ENCODE results near the gene TLNRD1. TPM values are rescaled to one million over a fixed set of nuclear protein-coding genes. Genes with fewer than 3 reads are reported as not detected.

The TLNRD1 gene
- total and polyA plus RNA-seq, 11 donors, result 3.2 to 30.8 (median 7.9) TPM

DNA sequence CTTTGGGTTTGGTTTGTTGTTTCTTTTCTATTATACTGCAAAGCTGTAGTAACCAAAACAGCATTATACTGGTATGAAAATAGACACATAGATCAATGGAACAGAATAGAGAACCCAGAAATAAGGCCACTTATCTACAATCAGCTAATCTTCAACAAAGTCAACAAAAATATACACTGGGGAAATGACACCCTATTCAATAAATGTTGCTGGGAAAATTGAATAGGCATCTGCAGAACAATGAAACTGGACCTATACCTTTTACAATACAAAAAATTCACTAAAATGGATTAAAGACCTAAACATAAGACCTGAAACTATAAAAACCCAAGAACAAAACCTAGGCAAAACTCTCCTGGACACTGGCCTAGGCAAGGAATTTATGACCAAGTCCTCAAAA is 52.9 kb downstream of the TLNRD1 start:
- DNase-seq (no peak), ATAC-seq (no peak)
- Histone ChIP-seq H3K27ac (no peak overlapping the region), H3K9me3 (peaks cover 0 to 10% (median 0%) of the 10 kb centered on the region in 12 donors), H3K36me3 (no peaks in the 10 kb centered on the region), H3K4me1 (peaks cover 0 to 17% (median 0%) of the 10 kb centered on the region in 12 donors), H3K27me3 (no peaks in the 10 kb centered on the region), H3K4me3 (no peak overlapping the region)
- intact Hi-C loops (cut with DNase I), result no loop called here
- TF ChIP-seq POLR2A (IDR thresholded peaks at IDR 0.05), result no peak
- TF ChIP-seq, protein P1, sequence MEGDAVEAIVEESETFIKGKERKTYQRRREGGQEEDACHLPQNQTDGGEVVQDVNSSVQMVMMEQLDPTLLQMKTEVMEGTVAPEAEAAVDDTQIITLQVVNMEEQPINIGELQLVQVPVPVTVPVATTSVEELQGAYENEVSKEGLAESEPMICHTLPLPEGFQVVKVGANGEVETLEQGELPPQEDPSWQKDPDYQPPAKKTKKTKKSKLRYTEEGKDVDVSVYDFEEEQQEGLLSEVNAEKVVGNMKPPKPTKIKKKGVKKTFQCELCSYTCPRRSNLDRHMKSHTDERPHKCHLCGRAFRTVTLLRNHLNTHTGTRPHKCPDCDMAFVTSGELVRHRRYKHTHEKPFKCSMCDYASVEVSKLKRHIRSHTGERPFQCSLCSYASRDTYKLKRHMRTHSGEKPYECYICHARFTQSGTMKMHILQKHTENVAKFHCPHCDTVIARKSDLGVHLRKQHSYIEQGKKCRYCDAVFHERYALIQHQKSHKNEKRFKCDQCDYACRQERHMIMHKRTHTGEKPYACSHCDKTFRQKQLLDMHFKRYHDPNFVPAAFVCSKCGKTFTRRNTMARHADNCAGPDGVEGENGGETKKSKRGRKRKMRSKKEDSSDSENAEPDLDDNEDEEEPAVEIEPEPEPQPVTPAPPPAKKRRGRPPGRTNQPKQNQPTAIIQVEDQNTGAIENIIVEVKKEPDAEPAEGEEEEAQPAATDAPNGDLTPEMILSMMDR (IDR thresholded peaks at IDR 0.05), result no peak

DNA sequence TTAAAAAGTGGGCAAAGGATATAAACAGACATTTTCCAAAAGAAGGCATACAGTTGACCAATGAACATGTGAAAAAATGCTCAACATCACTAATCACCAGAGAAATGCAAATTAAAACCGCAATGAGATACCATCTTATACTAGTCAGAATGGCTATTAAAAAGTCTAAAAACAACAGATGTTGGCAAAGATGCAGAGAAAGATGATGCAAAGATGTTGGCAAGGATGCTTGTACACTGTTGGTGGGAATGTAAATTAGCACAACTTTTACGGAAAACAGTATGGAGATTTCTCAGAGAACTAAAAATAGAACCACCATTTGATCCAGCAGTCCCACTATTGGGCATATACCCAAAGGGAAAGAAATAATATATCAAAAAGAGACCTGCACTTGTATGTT is 53.5 kb downstream of the TLNRD1 start:
- intact Hi-C loops (cut with DNase I), result no loop called here
- no peak for DNase-seq
- peaks cover 0 to 10% (median 0%) of the 10 kb centered on the region in 12 donors for H3K9me3 ChIP-seq
- 80 to 87% (median 82%) methylated on average over 2 of the region's 2 CpGs for WGBS, 4 donors
- no peaks in the 10 kb centered on the region for H3K36me3 ChIP-seq
- H3K27me3 ChIP-seq, result no peaks in the 10 kb centered on the region
- no peak for TF ChIP-seq POLR2A (IDR thresholded peaks at IDR 0.05)
- TF ChIP-seq, protein P1 (IDR thresholded peaks at IDR 0.05), result no peak
- no peak overlapping the region for H3K4me3 ChIP-seq
- H3K4me1 ChIP-seq, result peaks cover 0 to 17% (median 0%) of the 10 kb centered on the region in 12 donors
- no peak overlapping the region for H3K27ac ChIP-seq
- no peak for ATAC-seq

Small RNAs within 50 kb of the gene (microRNA-seq; reads per million reads assigned to microRNA genes)
- 0 reads per million in 4 donors for gene MIR4514

Other genes with a start within 250 kb of the TLNRD1 start
- gene CEMIP, start 221.6 kb upstream of the TLNRD1 start, total RNA-seq, result 1 to 10 TPM in 2 of 9 donors, under 1 TPM in 7; 0.04 to 9.6 (median 0.23) TPM
- gene CEMIP, start 221.6 kb upstream of the TLNRD1 start, polyA plus RNA-seq, result under 1 TPM; 0.08 to 0.19 TPM
- gene MESD, start 11.1 kb upstream of the TLNRD1 start, total RNA-seq, result 10 to 100 TPM; 11.2 to 19.8 (median 14.8) TPM
- gene MESD, start 11.1 kb upstream of the TLNRD1 start, polyA plus RNA-seq, result 10 to 100 TPM; 11.5 to 18.3 TPM
- 1 to 10 TPM in 3 of 9 donors, under 1 TPM in 5, not detected in 1; 0.22 to 2.0 (median 0.81) TPM for gene CFAP161, start 133.3 kb downstream of the TLNRD1 start, total RNA-seq
- under 1 TPM in 1 of 2 donors, not detected in 1; 0.30 TPM for gene CFAP161, start 133.3 kb downstream of the TLNRD1 start, polyA plus RNA-seq
- gene IL16, start 196.0 kb downstream of the TLNRD1 start, total RNA-seq, result 10 to 100 TPM in 2 of 9 donors, 1 to 10 TPM in 7; 1.2 to 21.6 (median 3.9) TPM
- gene IL16, start 196.0 kb downstream of the TLNRD1 start, polyA plus RNA-seq, result 1 to 10 TPM; 2.5 to 2.8 TPM